Mammary epithelial cell (primary cell): ENCODE results near the gene RECQL.

Experiments
- CTCF ChIP-seq, 2 donors: IDR thresholded peaks in 1 of 2; conservative IDR thresholded peaks in 1 of 2; 2 replicates each; pipeline ENCODE4 v1.5.1; 2011 to 2012; ENCODE audit warnings: inconsistent platforms in 2 of 2, low read length in 2 of 2, mild to moderate bottlenecking in 2 of 2, control low read depth in 1 of 2, low read depth in 1 of 2; ENCODE audit not compliant: insufficient read depth in 1 of 2; ENCODE audit errors: extremely low read depth in 1 of 2
- EZH2 ChIP-seq: IDR thresholded peaks from 2 replicates; pipeline ENCODE4 v1.6.1; 2012; ENCODE audit warnings: low read length, inconsistent platforms, borderline replicate concordance

DNA sequence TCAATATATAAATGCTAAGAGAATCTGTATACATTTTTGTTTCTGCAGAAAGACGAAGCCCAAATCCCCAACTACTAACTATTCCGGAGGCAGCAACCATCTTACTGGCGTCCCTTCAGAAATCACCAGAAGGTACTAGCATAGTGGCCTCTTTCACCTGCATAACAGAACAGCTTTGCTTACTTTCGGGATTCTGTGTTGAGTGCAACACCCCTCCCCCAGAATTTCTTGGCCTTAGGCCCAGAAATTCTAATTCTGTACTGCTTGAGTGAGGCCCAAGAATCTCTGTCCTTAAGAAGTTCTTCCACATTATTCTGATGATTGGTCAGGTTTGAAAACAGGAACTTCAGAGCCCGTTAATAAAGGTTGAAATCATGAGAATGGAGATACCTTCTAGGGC is 27.5 kb upstream of the RECQL start:
- TF ChIP-seq EZH2 (no peak), CTCF (conservative IDR thresholded peaks at IDR 0.05 in 1 of 2, IDR thresholded peaks at IDR 0.05 in 1 of 2; ENCODE audit: extremely low read depth in 1 of 2, insufficient read depth in 1 of 2, low read depth in 1 of 2, low read length in 2 of 2) (no peak)
